Mucosa of stomach (tissue), 1 donor: ENCODE results near the gene CLCN1.

ENCODE experiments used
- H3K27me3 ChIP-seq: one replicate; pipeline ENCODE4 v1.7.0; 2013; ENCODE audit warnings: mild to moderate bottlenecking, low read length; ENCODE audit not compliant: control insufficient read depth, insufficient read depth
- H3K36me3 ChIP-seq: one replicate; pipeline ENCODE4 v1.7.0; 2013; ENCODE audit warnings: low read length; ENCODE audit not compliant: control insufficient read depth, insufficient read depth
- H3K4me1 ChIP-seq: one replicate; pipeline ENCODE4 v1.7.0; 2013; ENCODE audit warnings: mild to moderate bottlenecking, low read length; ENCODE audit not compliant: control insufficient read depth, insufficient read depth
- H3K4me3 ChIP-seq: one replicate; pipeline ENCODE4 v1.7.0; 2013; ENCODE audit warnings: low read length
- H3K9ac ChIP-seq: one replicate; pipeline ENCODE4 v1.7.0; 2013; ENCODE audit warnings: mild to moderate bottlenecking, low read length, moderate library complexity
- H3K9me3 ChIP-seq: one replicate; pipeline ENCODE4 v1.7.0; 2013; ENCODE audit warnings: mild to moderate bottlenecking, low read length, moderate library complexity; ENCODE audit not compliant: control insufficient read depth
- donor health status: Pancreatic carcinoma.

CLCN1 gene

GRCh38 chr7:143361552-143362130, 45.7 kb downstream of the CLCN1 start:
- H3K4me3 ChIP-seq: no peak overlapping the region
- peaks cover 55% of the 10 kb centered on the region for H3K27me3 ChIP-seq
- peaks cover 7% of the 10 kb centered on the region for H3K4me1 ChIP-seq
- no peaks in the 10 kb centered on the region for H3K36me3 ChIP-seq
- H3K9me3 ChIP-seq: no peaks in the 10 kb centered on the region
- H3K9ac ChIP-seq: no peak overlapping the region

- Histone ChIP-seq H3K4me1 (peaks cover 7% of the 10 kb centered on the region), H3K4me3 (no peak within 1 kb of the TSS), H3K9ac (no peak within 1 kb of the TSS), H3K9me3 (no peaks in the 10 kb centered on the region), H3K27me3 (peaks cover 55% of the 10 kb centered on the region), H3K36me3 (no peaks in the 10 kb centered on the region)
Observed at GRCh38 chr7:143362131-143363015, 46.5 kb downstream of the CLCN1 start, which contains the start of gene FAM131B. TSS of gene FAM131B (minus strand) at chr7:143362713. CDS start at chr7:143362603, 110 bp downstream.

GRCh38 chr7:143363016-143363937, 47.4 kb downstream of the CLCN1 start:
- H3K27me3 ChIP-seq: peaks cover 55% of the 10 kb centered on the region
- H3K36me3 ChIP-seq: no peaks in the 10 kb centered on the region
- peaks cover 15% of the 10 kb centered on the region for H3K4me1 ChIP-seq
- H3K9me3 ChIP-seq: no peaks in the 10 kb centered on the region
- H3K4me3 ChIP-seq: no peak overlapping the region
- no peak overlapping the region for H3K9ac ChIP-seq

- H3K4me3 ChIP-seq: no peak overlapping the region
- H3K27me3 ChIP-seq: peaks cover 19% of the 10 kb centered on the region
- H3K36me3 ChIP-seq: no peaks in the 10 kb centered on the region
- no peak overlapping the region for H3K9ac ChIP-seq
- H3K4me1 ChIP-seq: peaks cover 19% of the 10 kb centered on the region
- no peaks in the 10 kb centered on the region for H3K9me3 ChIP-seq
Observed at GRCh38 chr7:143367972-143368371, 52.1 kb downstream of the CLCN1 start.

- Histone ChIP-seq H3K27me3 (peaks cover 14% of the 10 kb centered on the region), H3K9me3 (no peaks in the 10 kb centered on the region), H3K4me1 (peaks cover 19% of the 10 kb centered on the region), H3K9ac (no peak overlapping the region), H3K4me3 (no peak overlapping the region), H3K36me3 (no peaks in the 10 kb centered on the region)
Observed at GRCh38 chr7:143368387-143368786, 52.5 kb downstream of the CLCN1 start.

- Histone ChIP-seq H3K9ac (no peak overlapping the region), H3K9me3 (no peaks in the 10 kb centered on the region), H3K4me1 (peaks cover 19% of the 10 kb centered on the region), H3K4me3 (no peak overlapping the region), H3K36me3 (no peaks in the 10 kb centered on the region), H3K27me3 (peaks cover under 1% of the 10 kb centered on the region)
Observed at GRCh38 chr7:143369678-143370651, 54.1 kb downstream of the CLCN1 start.

GRCh38 chr7:143372070-143372469, 56.2 kb downstream of the CLCN1 start:
- H3K4me1 ChIP-seq: peaks cover 19% of the 10 kb centered on the region
- no peaks in the 10 kb centered on the region for H3K9me3 ChIP-seq
- H3K27me3 ChIP-seq: no peaks in the 10 kb centered on the region
- H3K9ac ChIP-seq: no peak overlapping the region
- H3K36me3 ChIP-seq: no peaks in the 10 kb centered on the region
- no peak overlapping the region for H3K4me3 ChIP-seq

- Histone ChIP-seq H3K4me3 (no peak overlapping the region), H3K4me1 (peaks cover 10% of the 10 kb centered on the region), H3K9me3 (no peaks in the 10 kb centered on the region), H3K36me3 (no peaks in the 10 kb centered on the region), H3K27me3 (no peaks in the 10 kb centered on the region), H3K9ac (no peak overlapping the region)
Observed at GRCh38 chr7:143373255-143373794, 57.4 kb downstream of the CLCN1 start.

- Histone ChIP-seq H3K4me1 (peaks cover 11% of the 10 kb centered on the region), H3K4me3 (no peak overlapping the region), H3K9me3 (no peaks in the 10 kb centered on the region), H3K9ac (no peak overlapping the region), H3K36me3 (no peaks in the 10 kb centered on the region), H3K27me3 (no peaks in the 10 kb centered on the region)
Observed at GRCh38 chr7:143374561-143374960, 58.6 kb downstream of the CLCN1 start.

GRCh38 chr7:143375298-143376034, 59.6 kb downstream of the CLCN1 start:
- no peaks in the 10 kb centered on the region for H3K36me3 ChIP-seq
- H3K4me1 ChIP-seq: peaks cover 16% of the 10 kb centered on the region
- H3K4me3 ChIP-seq: no peak overlapping the region
- H3K9ac ChIP-seq: no peak overlapping the region
- H3K27me3 ChIP-seq: no peaks in the 10 kb centered on the region
- no peaks in the 10 kb centered on the region for H3K9me3 ChIP-seq
